BLaER1 (cell line): Measurements from ENCODE around the gene MAP3K4.

ENCODE experiments used
- H3K27ac ChIP-seq: shearing (Covaris generic); formaldehyde crosslinking; 2 replicates; pipeline ENCODE4 v1.8.1; 2022
- H3K27me3 ChIP-seq: shearing (Covaris generic); formaldehyde crosslinking; 2 replicates; pipeline ENCODE4 v1.8.1; 2022
- H3K36me3 ChIP-seq: shearing (Covaris generic); formaldehyde crosslinking; 2 replicates; pipeline ENCODE4 v1.8.1; 2022
- H3K4me1 ChIP-seq: shearing (Covaris generic); formaldehyde crosslinking; 2 replicates; pipeline ENCODE4 v1.8.1; 2022
- H3K4me2 ChIP-seq: shearing (Covaris generic); formaldehyde crosslinking; 2 replicates; pipeline ENCODE4 v1.8.1; 2022
- H3K4me3 ChIP-seq: shearing (Covaris generic); formaldehyde crosslinking; 2 replicates; pipeline ENCODE4 v1.8.1; 2022
- H3K9ac ChIP-seq: shearing (Covaris generic); formaldehyde crosslinking; 2 replicates; pipeline ENCODE4 v1.8.1; 2022
- H3K9me3 ChIP-seq: shearing (Covaris generic); formaldehyde crosslinking; 2 replicates; pipeline ENCODE4 v1.8.1; 2022
- H4K20me1 ChIP-seq: shearing (Covaris generic); formaldehyde crosslinking; 2 replicates; pipeline ENCODE4 v1.8.1; 2022
- Cebpa-rat ChIP-seq: shearing (Covaris generic); IDR thresholded peaks from 2 replicates; pipeline ENCODE4 v1.8.1; 2022

The MAP3K4 gene

DNA sequence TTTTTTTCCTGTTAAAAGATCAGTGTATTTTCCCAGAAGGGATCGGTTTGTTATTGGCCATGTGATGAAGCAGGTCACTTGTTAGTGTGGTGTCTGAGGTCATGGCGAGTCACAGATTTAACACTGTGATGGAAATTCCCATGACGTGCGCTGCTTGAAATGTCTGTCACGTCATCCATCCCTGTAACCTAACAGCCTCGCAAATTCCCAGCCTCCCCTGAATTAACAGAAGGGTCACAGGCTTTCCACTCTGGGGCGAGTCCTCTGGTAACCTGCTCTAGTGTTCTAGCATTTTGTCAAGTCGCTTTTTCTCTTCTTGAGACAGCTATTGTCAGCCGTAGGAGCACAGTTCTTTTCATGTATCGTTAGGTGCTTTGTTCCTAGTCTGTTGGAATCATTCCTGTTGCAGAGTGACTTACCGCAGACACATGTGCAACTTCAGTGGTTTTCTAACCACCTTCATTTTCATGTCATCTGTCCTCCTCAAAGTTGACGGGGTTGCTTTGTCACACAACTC lies 137.2 kb downstream of the MAP3K4 start:
- peaks cover 28% of the 10 kb centered on the region for H3K9me3 ChIP-seq
- no peaks in the 10 kb centered on the region for H4K20me1 ChIP-seq
- no peaks in the 10 kb centered on the region for H3K4me1 ChIP-seq
- no peak for TF ChIP-seq Cebpa-rat
- H3K36me3 ChIP-seq = peaks cover 72% of the 10 kb centered on the region
- H3K27ac ChIP-seq = no peak overlapping the region
- H3K9ac ChIP-seq = no peak overlapping the region
- no peak overlapping the region for H3K4me3 ChIP-seq
- no peaks in the 10 kb centered on the region for H3K27me3 ChIP-seq
- H3K4me2 ChIP-seq = no peak overlapping the region

DNA sequence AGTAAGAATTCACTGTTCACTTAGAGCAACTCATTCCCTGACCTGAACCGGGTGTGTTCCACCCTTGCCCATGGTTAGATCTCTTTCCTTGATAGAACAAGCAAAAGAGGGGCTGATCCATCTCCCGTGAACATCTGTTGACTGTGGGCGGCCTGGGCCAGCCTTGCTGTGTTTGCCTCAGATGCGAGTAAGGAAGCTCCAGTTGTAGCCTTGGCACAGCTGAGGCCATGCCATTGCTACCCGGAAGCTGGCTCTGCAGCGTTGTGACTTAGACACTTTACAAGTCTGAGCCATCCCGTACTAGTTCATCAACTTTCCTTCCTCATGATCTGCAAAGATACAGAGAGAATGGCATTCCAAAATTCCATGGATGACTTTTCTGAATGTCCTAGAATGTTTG lies 139.0 kb downstream of the MAP3K4 start:
- no peak for TF ChIP-seq Cebpa-rat
- Histone ChIP-seq H3K36me3 (peaks cover 71% of the 10 kb centered on the region), H3K9ac (no peak overlapping the region), H3K9me3 (peaks cover 13% of the 10 kb centered on the region), H3K4me3 (no peak overlapping the region), H3K4me1 (peaks cover 7% of the 10 kb centered on the region), H3K27ac (no peak overlapping the region), H3K4me2 (no peak overlapping the region), H4K20me1 (no peaks in the 10 kb centered on the region), H3K27me3 (no peaks in the 10 kb centered on the region)

DNA sequence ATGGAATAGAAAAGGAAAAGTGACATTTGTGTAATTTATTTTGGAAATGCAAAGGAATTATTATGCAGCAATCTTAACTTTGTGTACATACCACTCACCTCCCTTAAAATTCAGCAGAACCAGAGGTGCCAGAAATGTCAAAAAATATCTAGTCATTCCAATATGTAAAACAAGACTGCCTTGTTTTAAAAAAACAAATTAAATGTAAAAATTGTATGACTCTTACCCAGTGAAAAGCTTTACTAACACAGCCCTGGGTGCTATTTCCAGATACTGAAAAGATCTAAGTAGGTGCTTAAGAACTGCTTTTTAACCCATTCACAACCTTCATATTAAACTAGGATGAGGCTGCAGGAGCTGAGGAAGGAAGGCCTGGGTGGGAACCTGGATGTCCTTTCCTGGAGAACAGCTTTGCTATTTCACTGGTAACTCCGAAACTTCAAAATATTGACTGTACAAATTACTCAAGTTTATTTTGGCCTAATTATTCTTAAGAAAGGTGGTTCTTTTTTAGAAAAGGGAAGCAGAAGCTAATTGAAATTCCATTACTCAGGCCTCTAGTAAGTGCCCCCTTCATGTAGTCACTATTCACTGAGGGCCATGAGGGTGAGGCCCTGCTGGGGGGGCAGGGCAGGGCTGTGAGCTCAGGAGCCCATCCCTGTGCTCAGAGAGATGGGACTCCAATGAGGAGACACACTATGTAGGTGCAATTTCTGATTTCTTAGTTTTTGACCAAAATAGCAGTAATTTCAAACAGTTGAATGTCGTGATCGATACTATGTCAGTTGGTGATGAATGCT lies 139.6 kb downstream of the MAP3K4 start:
- H3K27me3 ChIP-seq = no peaks in the 10 kb centered on the region
- H3K4me1 ChIP-seq = peaks cover 13% of the 10 kb centered on the region
- no peak overlapping the region for H3K9ac ChIP-seq
- peaks cover 64% of the 10 kb centered on the region for H3K36me3 ChIP-seq
- H3K4me2 ChIP-seq = no peak overlapping the region
- H3K27ac ChIP-seq = no peak overlapping the region
- no peak for TF ChIP-seq Cebpa-rat
- H3K4me3 ChIP-seq = no peak overlapping the region
- no peaks in the 10 kb centered on the region for H4K20me1 ChIP-seq
- peaks cover 7% of the 10 kb centered on the region; the same call in 1 of the 2 replicates for H3K9me3 ChIP-seq

DNA sequence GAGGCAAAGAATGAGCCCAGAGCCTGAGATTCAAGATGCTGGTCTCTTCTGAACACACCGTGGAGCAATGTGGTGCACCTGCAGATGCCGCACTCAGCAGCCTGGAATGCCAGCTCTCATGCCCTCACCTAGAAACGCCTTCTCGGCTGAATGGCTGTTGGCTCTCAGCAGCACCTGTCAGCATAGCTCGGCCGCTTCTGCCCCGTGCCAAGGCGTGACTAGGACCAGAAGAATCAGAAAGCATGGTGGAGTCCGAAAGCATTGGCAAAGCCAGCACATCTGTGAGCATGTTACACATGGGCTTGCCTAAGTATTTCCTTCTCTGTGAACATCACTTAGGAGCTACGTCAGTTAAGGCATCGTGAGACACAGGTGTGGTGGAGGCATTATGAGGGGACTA lies 140.8 kb downstream of the MAP3K4 start:
- Histone ChIP-seq H3K27ac (no peak overlapping the region), H3K4me1 (peaks cover 25% of the 10 kb centered on the region), H3K4me3 (no peak overlapping the region), H3K27me3 (no peaks in the 10 kb centered on the region), H3K9me3 (no peaks in the 10 kb centered on the region), H3K36me3 (peaks cover 57% of the 10 kb centered on the region), H4K20me1 (no peaks in the 10 kb centered on the region), H3K9ac (no peak overlapping the region), H3K4me2 (no peak overlapping the region)
- no peak for TF ChIP-seq Cebpa-rat

DNA sequence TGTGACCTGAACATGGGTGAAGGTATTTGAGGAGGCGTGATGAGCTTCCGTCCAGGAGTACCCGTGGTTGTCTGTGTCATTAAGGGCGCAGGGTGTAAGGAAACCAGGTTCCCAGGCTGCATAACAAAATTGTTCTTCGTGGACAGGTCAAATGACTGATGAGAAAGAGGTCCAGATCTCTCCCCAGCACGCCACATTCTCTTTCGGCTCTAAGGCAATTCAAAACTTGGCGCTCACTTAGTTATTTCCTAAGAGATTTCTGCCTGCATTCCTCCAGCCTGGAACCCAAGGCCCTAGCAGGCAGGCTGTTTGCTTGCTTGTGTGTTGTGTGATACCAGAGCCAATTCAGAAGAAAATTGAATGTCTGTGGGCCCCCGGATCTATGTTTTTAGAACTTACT lies 142.4 kb downstream of the MAP3K4 start:
- Histone ChIP-seq H3K27me3 (no peaks in the 10 kb centered on the region), H3K36me3 (peaks cover 44% of the 10 kb centered on the region), H3K4me1 (peaks cover 37% of the 10 kb centered on the region), H3K27ac (no peak overlapping the region), H3K9me3 (no peaks in the 10 kb centered on the region), H4K20me1 (no peaks in the 10 kb centered on the region), H3K4me3 (no peak overlapping the region), H3K4me2 (no peak overlapping the region), H3K9ac (no peak overlapping the region)
- no peak for TF ChIP-seq Cebpa-rat

DNA sequence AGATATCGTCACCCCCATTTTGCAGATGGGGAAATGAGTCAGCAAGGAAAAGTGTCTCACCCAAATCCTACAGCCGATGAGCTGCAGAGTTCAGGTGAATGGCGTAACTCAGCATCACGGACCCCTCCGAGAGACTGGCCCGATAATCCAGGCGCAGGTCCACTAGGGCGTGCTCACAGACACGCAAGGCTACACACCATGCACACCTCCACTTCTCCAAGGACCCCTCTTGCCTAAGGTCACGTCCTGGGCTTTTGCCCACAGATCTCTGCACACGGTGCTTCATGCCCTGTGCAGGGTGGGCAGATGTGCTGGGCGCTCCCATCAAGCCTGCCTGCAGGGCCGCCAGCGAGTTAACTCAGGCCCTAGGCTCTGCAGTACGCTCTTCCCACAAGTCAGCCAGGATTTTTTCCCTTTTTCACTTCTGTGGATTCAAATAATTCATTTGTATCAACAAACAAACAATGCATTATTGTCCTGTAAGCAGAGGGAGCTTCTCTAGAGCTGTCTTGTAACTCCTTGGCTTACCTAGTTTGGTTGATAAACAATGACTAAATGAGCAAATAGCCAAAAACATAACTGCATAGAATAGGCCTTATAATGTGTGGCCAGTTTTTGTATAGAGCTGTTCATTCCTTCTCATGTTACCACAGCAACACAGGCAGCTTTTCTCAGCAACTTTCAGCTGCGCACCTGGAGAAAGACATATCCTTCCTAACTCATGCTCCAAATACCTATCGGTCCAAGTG lies 143.2 kb downstream of the MAP3K4 start:
- H3K4me2 ChIP-seq = peak overlapping the region; percentile 74; the same call in 1 of the 2 replicates

DNA sequence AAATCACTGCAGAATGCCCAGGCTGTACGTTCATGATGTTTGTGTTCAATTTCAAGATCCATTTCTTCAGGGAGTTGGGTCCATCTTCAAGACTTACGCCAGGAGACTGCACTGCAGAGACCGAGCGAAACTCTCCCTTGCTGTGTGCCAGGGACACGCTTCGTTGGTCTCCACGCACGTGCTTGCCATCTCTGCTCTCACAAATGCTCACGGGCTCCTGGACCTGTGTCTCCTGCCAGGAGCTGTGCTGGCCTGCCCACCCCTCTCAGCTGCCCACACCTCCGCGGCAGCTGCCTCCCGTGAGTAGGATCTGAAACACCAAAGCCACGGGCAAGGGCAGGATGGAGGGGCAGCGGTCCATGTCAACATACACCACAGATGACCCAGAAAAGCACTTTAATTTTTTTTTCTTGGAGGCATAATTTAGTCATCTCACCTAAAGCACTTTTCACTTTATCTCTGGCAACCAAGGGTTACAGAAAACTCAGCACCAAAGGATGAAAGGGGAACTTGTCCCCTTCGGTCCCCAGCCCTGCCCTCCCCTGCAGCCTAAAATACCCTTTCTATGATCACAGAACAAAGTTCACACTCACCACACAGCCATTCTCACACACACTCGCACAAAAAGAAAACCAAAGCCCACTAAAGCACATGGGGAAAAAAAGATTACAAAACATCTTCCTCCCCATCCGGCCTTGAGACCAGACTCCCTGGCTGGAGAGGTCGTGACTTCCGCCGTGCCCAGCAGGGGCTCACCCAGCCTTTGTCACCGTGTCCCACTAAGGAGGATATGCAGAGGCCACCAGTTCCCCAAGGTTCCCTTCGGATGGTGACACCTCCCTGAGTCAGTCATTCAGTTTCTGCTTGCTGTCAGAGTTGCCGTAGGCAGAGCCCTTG lies 144.4 kb downstream of the MAP3K4 start:
- Histone ChIP-seq H3K9ac (0 out of 2 replicates have a peak overlapping the region, but pooled peaks have one; percentile 6), H3K4me2 (peak overlapping the region; percentile 74)
- TF ChIP-seq Cebpa-rat = no peak

More for the DNA sequence above, 143.2 kb downstream of the MAP3K4 start:
- H3K9ac ChIP-seq = no peak overlapping the region
- H4K20me1 ChIP-seq = no peaks in the 10 kb centered on the region
- H3K36me3 ChIP-seq = peaks cover 44% of the 10 kb centered on the region
- TF ChIP-seq Cebpa-rat = no peak
- no peaks in the 10 kb centered on the region for H3K9me3 ChIP-seq
- H3K27me3 ChIP-seq = no peaks in the 10 kb centered on the region
- H3K4me1 ChIP-seq = peaks cover 45% of the 10 kb centered on the region
- H3K27ac ChIP-seq = no peak overlapping the region
- H3K4me3 ChIP-seq = no peak overlapping the region

DNA sequence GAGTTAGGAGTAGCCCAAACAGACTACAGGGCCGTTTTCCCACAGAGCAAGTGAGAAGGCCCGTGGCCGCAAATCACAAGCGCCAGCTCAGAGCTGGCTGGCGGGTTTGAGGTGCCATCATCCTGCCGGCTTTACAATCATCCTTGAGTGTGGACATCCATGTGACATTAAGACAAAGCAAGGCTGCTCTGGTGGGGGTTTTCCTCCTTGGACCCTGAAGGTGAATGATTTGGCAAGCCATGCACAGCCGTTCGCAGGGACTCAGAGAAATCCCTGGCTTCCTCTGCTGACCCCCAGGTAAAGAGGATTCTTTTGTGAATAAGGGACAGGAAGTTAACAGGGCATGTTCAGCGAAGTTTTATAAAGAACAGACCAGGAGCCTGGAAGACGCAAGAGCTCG lies 145.1 kb downstream of the MAP3K4 start:
- H3K27me3 ChIP-seq = no peaks in the 10 kb centered on the region
- peak overlapping the region; percentile 74 for H3K4me2 ChIP-seq
- H3K9ac ChIP-seq = no peak overlapping the region
- H4K20me1 ChIP-seq = no peaks in the 10 kb centered on the region
- H3K4me1 ChIP-seq = peaks cover 64% of the 10 kb centered on the region
- no peaks in the 10 kb centered on the region for H3K9me3 ChIP-seq
- no peak for TF ChIP-seq Cebpa-rat
- no peak overlapping the region for H3K4me3 ChIP-seq
- H3K27ac ChIP-seq = 0 out of 2 replicates have a peak overlapping the region, but pooled peaks have one; percentile 19
- peaks cover 40% of the 10 kb centered on the region for H3K36me3 ChIP-seq

More for the DNA sequence above, 144.4 kb downstream of the MAP3K4 start:
- Histone ChIP-seq H3K4me3 (no peak overlapping the region), H3K36me3 (peaks cover 44% of the 10 kb centered on the region), H4K20me1 (no peaks in the 10 kb centered on the region), H3K9me3 (no peaks in the 10 kb centered on the region), H3K4me1 (peaks cover 57% of the 10 kb centered on the region), H3K27ac (peak overlapping the region; percentile 19; the same call in 1 of the 2 replicates), H3K27me3 (no peaks in the 10 kb centered on the region)

DNA sequence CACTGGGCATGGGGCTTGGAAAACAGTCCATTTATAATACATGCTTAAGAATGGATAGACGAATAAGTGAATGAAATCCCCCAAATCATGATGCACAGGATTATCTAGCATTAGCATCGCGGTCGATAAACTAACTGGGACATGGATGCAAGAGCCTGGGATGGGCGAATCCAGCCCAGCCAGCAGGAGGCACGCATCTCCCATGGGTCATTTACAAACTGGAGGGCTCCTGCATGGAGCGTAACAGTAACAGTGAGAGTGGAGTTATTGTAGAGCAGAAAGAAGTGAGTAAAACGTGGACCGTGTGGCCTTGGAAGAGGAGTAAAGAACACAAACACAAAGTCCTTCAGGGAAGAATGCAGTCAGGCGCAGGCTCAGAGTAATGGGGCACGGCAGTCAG lies 145.8 kb downstream of the MAP3K4 start:
- no peaks in the 10 kb centered on the region for H4K20me1 ChIP-seq
- TF ChIP-seq Cebpa-rat = no peak
- no peak overlapping the region for H3K9ac ChIP-seq
- H3K36me3 ChIP-seq = peaks cover 33% of the 10 kb centered on the region
- H3K9me3 ChIP-seq = no peaks in the 10 kb centered on the region
- no peak overlapping the region for H3K4me3 ChIP-seq
- H3K4me2 ChIP-seq = no peak overlapping the region
- no peaks in the 10 kb centered on the region for H3K27me3 ChIP-seq
- no peak overlapping the region for H3K27ac ChIP-seq
- H3K4me1 ChIP-seq = peaks cover 67% of the 10 kb centered on the region
